GM04504 (cell line): ENCODE results near the gene UBIAD1.
"Not testable (repeated sequence)": the region's sequence is repeated elsewhere in the genome, so short reads cannot be mapped to it uniquely, and the experiment has no call there.

Experiments
- DNase-seq: peaks from one replicate; pipeline ENCODE4 v3.0.0-alpha.2; 2012; ENCODE audit warnings: low read depth

Gene UBIAD1

GRCh38 chr1:11280719-11281376, 7.8 kb downstream of the UBIAD1 start:
- DNase-seq: no peak

DNA sequence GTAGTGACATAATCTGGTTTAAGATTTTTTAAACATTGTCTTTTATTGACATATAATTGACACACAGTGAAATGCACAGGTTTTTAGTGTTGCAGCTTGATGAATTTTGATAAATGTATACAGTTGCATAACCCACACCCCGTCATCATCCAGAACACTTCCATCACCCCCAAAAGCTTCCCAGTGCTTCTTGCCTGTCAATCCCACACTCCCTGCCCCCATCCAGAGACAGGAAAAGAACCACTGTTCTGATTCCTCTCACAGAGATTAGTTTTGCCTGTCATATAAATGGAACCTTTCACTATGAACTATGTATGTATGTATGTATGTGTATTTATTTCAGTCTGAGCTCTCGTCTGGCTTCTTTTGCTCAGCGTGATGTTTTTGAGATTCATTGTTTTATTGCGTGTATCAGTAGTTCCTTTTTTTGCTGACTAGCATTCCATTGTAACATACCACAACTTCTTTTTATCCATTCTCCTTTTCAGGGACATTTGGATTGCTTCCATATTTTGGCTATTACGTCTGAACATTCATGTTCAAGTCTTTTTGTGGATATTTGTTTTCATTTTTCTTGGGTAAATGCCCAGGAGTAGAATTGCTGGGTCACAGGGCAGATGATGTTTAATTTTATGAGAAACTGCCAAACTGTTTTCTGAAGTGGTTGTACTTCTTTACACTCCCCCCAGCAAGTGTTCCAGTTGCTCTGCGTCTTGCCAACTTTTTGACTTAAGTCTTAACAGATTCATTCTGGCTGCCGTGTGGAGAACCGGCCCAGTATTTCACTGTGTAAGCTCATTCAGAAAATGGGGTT, 8.7 kb downstream of the UBIAD1 start:
- peak; percentile 56 for DNase-seq

DNA sequence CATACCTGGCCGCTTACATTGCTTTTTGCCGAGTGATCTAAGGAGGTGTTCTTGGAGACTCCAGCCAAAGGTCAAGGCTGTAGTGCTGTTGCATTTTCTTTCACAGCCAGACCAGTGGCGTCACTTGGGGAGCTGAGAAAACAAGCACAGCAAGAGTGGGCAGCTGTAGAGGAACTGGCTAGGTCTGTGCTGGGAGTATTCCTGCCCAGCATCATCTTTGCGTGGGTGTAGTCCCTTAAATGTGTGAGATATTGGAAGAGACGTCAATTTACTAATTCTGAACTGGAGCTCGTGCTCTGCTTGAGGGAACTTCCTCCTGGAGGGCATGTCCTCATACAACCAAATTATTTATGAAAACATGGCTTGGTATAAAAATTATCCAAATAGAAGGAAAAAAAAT, 10.2 kb downstream of the UBIAD1 start:
- no peak for DNase-seq

GRCh38 chr1:11284784-11285183, 11.8 kb downstream of the UBIAD1 start:
- no peak for DNase-seq

DNA sequence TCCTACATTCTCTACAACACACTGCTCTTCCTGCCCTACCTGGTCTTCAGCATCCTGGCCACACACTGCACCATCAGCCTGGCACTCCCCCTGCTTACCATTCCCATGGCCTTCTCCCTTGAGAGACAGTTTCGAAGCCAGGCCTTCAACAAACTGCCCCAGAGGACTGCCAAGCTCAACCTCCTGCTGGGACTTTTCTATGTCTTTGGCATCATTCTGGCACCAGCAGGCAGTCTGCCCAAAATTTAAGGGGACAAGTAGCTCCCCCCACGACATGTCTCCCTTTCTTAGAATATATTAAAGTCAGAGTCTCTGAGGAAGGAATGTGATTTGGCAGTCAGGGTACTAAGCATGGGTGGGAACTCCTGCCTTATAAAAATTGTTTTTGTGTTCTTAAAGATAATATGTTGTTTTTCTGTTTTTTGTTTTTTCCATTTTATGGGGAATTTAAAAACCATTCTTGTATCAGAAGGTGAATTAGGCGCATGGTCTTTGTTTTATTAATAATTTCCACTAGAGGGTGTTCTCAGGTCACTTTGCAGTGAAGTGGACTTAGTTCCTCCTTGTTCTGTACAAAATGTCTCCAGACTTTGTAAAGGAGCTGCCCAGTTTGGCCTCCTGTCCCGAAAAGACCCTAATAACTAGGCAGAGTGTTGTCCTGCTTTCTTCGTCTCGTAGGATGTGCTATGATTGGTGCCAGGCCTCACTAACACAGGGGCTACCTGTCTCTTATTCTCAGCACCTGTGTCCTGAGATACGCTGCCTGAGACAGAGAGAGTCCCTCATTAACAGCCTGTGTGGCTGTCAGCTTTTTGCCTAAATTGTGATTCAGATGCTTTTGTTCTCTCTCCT, 13.1 kb downstream of the UBIAD1 start:
- DNase-seq: no peak

DNA sequence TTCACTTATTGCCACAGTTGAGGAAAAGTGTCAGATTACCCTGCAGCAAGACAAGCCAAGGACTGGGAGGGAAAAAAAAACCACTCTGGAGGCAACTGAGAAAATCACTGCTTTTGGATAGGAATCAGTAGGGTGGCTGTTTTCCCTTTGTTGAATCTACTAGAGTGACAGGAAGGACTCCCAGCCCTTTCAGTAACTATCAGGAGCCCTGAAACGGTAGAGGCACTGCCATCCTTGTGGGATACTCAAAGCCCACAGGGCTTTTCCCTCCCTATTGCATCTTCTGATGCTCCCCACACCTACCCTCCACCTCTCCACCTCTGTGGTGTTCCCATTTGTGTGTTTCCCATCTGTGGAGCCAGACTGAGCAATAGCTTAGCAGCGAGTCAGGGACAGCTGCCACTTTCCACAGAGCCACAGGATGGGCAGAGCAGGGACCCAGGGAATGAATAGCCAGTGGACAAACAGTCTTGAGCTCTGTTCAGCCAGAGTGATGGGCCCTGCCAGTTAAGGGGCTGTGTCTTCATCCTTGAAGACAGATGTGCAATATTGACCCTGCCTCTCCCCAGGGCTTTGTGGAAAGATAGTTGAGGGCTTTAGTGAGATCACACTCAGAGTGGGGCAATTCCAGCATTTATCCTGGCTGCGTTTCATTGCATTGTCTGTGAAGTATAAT, 13.9 kb downstream of the UBIAD1 start:
- no peak for DNase-seq

- no peak for DNase-seq
Measured at GRCh38 chr1:11289064-11289463, 16.1 kb downstream of the UBIAD1 start.

DNA sequence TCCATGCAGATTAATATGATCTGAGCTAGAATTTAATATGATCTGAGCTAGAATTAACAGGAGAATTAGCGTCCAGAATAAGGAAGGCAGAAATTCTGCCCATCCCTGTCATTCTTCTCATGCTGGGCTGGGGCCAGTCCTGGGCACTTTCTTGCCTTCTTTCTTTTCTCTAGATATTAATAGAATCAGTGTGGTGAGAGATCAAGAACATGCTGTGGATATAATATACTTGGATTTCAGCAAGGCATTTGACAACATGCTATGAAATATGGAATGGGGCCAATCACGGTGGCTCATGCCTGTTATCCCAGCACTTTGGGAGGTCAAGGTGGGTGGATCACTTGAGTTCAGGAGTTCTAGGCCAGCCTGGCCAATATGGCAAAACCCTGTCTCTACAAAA, 18.1 kb downstream of the UBIAD1 start:
- no peak for DNase-seq

- no peak for DNase-seq
Measured at GRCh38 chr1:11293856-11294255, 20.9 kb downstream of the UBIAD1 start.

DNA sequence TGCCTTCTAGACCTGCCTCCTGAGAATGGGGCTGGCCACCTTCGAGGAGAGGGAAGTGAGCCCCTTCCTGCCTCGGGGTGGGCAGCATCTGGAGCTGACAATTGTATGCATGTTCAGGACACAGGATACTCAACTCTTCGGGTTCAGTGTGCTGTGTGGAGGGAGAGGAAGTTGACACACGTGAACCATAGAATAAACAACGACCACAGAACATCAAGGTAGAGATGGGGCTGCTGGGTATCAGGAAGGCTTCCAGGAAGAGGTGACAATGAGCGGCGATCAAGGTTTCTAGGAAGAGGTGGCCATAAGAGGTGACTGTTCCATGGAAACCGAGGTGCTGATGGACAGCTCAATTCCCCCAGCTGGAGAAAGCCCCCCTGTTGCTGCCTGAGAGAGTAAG, 22.0 kb downstream of the UBIAD1 start:
- no peak for DNase-seq

- DNase-seq: no peak
Measured at GRCh38 chr1:11295905-11296304, 22.9 kb downstream of the UBIAD1 start.

DNA sequence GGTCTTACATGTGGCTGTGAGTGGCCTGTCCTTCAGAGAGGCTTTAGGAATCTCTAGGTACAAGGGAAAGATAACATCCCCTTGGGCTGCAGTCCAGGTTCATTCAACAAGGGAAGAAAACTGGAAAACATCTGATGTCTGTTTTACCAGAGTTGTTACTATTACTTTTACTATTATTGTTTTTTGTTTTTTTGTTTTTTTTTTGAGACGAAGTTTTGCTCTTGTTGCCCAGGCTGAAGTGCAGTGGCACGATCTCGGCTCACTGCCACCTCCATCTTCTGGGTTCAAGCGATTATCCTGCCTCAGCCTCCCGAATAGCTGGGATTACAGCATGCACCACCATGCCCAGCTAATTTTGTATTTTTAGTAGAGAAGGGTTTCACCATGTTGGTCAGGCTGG, 24.8 kb downstream of the UBIAD1 start:
- DNase-seq: not testable (repeated sequence)

GRCh38 chr1:11298390-11299224, 25.6 kb downstream of the UBIAD1 start:
- no peak for DNase-seq

GRCh38 chr1:11299225-11299574, 26.2 kb downstream of the UBIAD1 start:
- DNase-seq: no peak

- DNase-seq: no peak
Measured at GRCh38 chr1:11301601-11302000, 28.6 kb downstream of the UBIAD1 start.

DNA sequence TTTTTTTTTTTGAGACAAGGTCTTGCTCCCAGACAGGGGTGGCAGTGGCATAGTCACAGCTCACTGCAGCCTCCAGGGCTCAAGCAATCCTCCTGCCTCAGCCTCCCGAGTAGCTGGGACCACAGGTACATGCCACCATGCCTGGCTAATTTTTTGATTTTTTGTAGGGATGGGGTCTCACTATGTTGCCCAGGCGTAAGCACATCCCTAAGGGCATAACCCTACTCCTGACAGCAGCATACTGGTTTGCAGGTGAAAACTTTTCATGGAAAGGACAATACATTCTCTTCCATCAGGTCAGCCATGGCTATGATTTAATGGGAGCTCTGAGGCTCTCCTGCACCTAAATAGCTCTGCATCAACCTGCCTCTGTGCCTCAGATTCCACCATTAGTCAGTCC, 29.4 kb downstream of the UBIAD1 start:
- DNase-seq: no peak

- not testable (repeated sequence) for DNase-seq
Measured at GRCh38 chr1:11305516-11305915, 32.5 kb downstream of the UBIAD1 start.

GRCh38 chr1:11307852-11308251, 34.9 kb downstream of the UBIAD1 start:
- DNase-seq: no peak

- DNase-seq: no peak
Measured at GRCh38 chr1:11308699-11309224, 35.8 kb downstream of the UBIAD1 start.

DNA sequence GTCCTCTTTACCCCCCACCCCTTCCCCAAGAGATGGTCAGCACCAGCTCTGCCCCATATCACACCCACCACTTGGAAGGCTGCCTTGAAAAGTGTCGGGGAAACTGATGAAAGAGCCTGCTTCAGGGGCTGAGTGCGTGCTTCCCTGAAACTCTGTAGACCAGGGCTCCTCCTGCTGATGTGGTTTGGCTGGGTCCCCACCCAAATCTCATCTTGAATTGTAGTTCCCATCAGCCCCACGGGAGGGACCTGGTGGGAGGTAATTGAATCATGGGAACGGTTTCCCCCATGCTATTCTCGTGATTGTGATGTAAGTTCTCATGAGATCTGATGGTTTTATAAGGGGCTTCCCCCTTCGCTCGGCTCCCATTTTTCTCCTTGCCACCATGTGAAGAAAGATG, 36.4 kb downstream of the UBIAD1 start:
- DNase-seq: no peak
